SK-N-SH (cell line): ENCODE data around the gene ITGA5.

Source experiments
- JUND ChIP-seq: IDR thresholded peaks from 2 replicates; pipeline ENCODE4 v1.4.0; 2012
- RAD21 ChIP-seq: IDR thresholded peaks from 2 replicates; pipeline ENCODE4 v1.6.1; 2012; ENCODE audit warnings: mild to moderate bottlenecking, low read length
- RFX5 ChIP-seq: IDR thresholded peaks from 2 replicates; pipeline ENCODE4 v1.6.1; 2012; ENCODE audit warnings: mild to moderate bottlenecking, improper control_type of control experiment, low read length
- TF ChIP-seq, protein P1 (sequence below): fragments of 200-600 bp; sonication (generic); IDR thresholded peaks from 2 replicates; pipeline ENCODE4 v1.6.1; 2017; ENCODE audit warnings: antibody characterized with exemption, mild to moderate bottlenecking, moderate library complexity
- TF ChIP-seq, protein P2 (sequence below): fragments of 150-350 bp; IDR thresholded peaks from 2 replicates; pipeline ENCODE4 v1.6.1; 2017; ENCODE audit warnings: antibody characterized with exemption, low read length, low read depth, borderline replicate concordance

DNA sequence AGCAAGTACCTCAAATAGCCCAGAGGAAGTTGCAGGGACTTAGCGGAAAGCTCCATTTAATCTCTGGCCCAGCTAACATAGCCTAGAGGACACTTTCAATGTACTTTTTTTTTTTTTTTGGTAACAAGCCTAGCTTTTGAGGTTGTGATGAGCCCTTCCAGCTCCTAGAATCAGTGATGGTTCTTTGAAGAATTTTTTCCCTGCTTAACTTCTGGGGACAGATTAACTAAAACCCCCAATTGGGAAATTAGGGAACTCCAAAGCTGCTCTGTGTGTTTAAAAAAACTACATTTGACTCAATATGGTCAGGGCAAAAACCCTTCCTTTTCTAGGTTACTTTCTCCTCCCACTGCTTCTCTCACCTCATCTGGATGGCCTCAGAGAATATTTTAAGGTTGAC lies 23.9 kb upstream of the ITGA5 start:
- TF ChIP-seq, protein P1, sequence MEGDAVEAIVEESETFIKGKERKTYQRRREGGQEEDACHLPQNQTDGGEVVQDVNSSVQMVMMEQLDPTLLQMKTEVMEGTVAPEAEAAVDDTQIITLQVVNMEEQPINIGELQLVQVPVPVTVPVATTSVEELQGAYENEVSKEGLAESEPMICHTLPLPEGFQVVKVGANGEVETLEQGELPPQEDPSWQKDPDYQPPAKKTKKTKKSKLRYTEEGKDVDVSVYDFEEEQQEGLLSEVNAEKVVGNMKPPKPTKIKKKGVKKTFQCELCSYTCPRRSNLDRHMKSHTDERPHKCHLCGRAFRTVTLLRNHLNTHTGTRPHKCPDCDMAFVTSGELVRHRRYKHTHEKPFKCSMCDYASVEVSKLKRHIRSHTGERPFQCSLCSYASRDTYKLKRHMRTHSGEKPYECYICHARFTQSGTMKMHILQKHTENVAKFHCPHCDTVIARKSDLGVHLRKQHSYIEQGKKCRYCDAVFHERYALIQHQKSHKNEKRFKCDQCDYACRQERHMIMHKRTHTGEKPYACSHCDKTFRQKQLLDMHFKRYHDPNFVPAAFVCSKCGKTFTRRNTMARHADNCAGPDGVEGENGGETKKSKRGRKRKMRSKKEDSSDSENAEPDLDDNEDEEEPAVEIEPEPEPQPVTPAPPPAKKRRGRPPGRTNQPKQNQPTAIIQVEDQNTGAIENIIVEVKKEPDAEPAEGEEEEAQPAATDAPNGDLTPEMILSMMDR = no peak
- TF ChIP-seq JUND = no peak
- no peak for TF ChIP-seq RFX5
- TF ChIP-seq, protein P2, sequence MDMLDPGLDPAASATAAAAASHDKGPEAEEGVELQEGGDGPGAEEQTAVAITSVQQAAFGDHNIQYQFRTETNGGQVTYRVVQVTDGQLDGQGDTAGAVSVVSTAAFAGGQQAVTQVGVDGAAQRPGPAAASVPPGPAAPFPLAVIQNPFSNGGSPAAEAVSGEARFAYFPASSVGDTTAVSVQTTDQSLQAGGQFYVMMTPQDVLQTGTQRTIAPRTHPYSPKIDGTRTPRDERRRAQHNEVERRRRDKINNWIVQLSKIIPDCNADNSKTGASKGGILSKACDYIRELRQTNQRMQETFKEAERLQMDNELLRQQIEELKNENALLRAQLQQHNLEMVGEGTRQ = no peak
- TF ChIP-seq RAD21 = no peak
